ENCODE results near the gene CDH11. TPM values are rescaled to one million over a fixed set of nuclear protein-coding genes. Genes with fewer than 3 reads are reported as not detected.

Gene CDH11
- total RNA-seq, 1 donor from 2014 or later = 7.3 TPM

DNA sequence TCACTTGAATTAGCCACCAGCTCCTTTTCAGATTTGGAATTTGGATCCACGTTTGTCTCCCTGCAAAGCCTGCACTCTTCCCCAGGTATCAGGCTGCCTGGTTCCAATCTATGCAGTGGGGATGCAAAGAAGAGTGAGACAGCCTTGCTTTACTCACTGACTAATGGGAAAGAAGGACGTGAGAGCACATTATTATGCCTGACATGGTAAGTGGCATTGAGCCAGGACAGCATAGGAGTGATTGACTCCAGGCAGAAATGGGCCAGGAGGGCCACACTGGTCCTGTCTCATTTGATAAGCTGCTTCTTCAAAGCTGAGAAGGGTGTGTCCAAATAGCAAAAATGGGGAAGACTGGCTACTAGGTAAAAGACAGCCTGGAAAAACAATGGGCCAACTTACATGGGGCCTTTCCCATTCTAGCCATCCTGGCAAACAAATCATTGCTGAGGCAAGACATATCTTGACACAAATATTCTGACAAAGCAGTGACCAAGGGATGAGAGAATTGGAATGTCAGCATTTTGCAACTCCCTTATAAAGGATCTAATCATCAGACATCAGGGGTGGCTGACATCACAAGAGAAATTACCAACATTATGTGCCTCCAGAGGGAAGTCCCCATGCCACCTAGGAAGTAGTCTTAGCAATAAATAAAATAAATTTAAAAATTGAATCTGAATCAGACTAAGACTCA, 38.6 kb downstream of the CDH11 start:
- intact Hi-C loops (cut with micrococcal nuclease) = no loop called here
- ATAC-seq (no peak), DNase-seq (no peak)

DNA sequence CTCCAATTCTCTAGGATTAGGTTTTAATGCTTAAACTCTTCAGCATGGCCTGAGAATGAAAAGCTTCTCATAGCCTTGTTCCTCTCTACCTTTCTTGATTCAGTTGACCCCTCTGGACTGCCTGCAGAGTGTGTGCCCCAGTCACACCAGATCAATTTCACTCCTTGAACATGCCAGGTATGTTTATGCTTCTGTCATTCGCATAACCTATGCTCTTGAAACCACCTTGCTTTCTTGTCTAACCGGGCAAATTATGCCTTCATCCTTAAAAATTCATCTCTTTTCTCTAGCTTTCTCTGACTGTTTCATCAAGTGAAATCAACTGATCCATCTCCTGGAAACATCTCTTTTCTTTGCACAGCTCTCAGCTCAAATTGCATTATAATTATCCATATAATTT, 42.3 kb downstream of the CDH11 start:
- no peak for DNase-seq
- ATAC-seq = no peak
- intact Hi-C loops (cut with micrococcal nuclease) = no loop called here

- no peak for DNase-seq
These were observed 44.7 kb downstream of the CDH11 start for GRCh38 chr16:65077181-65077580.

GRCh38 chr16:65075877-65076276, 46.0 kb downstream of the CDH11 start:
- intact Hi-C loops (cut with micrococcal nuclease) = no loop called here
- no peak for DNase-seq
- ATAC-seq = no peak

More at GRCh38 chr16:65077181-65077580, 44.7 kb downstream of the CDH11 start:
- ATAC-seq = no peak
- intact Hi-C loops (cut with micrococcal nuclease) = no loop called here

DNA sequence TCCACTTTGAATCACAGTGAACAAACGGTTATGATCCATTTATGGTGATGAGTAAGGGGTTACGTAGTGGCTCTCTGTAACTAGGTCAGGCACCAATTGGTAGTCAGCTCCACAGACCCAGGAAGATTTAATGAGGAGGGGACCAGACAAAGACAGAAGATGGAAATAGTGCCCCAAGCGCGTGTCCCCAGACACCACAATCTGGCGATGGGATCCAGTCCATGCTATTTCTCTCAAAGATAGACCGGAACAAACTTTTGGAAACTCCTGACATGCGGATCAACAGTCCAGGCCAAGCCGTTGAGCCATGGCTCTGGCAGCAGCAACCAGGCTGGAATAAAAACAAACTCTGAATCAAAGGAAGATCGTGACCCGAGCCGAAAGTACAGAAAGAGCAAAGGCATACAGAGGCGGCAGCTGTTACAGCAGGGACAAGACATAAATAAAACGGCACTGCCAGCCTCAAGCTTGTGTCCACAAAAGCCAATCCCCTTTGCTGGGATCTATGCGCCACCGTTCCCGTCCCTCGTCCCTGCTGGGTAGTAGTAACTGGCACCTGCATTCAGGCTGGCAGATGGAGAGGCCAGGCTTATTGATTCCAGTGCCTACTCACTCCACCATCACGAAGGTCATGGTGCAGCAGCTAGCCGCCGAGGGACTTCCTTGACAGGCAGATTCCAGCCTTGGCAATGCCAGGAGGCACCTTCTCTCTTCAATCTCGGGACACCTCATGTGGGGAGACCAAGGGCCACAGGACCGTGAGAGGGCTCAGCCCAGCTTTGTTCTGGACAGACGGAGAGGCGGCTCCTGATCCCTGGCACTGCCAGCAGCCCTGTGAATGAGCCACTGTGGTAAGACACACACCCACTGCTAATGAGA, 50.2 kb downstream of the CDH11 start:
- intact Hi-C loops (cut with micrococcal nuclease) = no loop called here
- DNase-seq (peak; percentile 55), ATAC-seq (peak; percentile 82)

DNA sequence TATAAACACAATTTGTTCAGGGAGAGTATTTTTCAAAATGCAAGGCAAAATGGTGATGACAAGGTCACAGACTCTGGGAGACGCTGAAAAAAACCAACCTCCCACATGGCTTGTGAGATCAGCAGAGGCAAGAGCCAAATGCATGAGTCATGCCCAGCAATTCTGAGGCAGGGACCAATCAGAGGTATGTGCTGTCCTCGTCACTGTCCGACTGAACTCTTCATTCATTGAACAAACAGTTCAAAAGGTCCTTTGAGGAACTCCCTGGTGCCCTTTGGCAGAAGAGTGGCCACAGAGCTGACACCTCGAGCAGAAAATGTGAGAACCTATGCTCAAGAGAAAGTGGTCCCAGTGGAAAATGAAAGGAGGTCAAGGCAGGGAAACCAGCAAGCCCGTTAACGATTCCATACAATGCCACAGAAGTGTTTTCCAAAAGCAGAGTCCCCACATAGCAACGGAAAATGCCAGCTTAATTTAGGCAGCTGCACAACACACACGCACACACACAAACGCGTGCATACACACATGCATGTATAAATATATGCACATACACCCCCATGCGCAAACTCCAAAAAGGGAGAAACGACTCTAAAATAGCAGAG, 50.9 kb downstream of the CDH11 start:
- ATAC-seq = peak; percentile 95
- peak; percentile 55 for DNase-seq

GRCh38 chr16:65069766-65070165, 52.1 kb downstream of the CDH11 start:
- ATAC-seq (no peak), DNase-seq (no peak)
- intact Hi-C loops (cut with micrococcal nuclease) = no loop called here

More for the DNA sequence above, 50.9 kb downstream of the CDH11 start:
- intact Hi-C loops (cut with micrococcal nuclease) = no loop called here

DNA sequence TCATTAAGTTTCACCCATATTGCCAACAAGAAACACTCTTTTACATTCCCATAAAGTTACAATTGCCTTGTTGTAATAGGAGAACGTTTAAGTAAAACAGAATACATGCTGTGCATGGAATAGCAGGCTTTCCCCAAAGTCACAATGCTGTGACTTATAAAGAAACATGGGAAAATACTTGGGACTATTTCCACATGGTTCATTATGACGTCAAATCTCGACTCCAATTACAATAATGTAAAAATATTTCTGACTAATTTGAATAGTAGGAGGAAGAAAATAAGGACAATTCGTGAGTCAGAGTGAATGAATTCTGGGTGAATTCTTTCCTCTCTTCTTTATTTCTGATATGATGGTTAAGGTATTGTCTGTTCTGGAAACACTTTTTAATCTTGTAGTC, 52.8 kb downstream of the CDH11 start:
- ATAC-seq (no peak), DNase-seq (no peak)
- intact Hi-C loops (cut with micrococcal nuclease) = no loop called here

- DNase-seq (no peak), ATAC-seq (no peak)
- intact Hi-C loops (cut with micrococcal nuclease) = no loop called here
These were observed 53.6 kb downstream of the CDH11 start for GRCh38 chr16:65068151-65068740.

DNA sequence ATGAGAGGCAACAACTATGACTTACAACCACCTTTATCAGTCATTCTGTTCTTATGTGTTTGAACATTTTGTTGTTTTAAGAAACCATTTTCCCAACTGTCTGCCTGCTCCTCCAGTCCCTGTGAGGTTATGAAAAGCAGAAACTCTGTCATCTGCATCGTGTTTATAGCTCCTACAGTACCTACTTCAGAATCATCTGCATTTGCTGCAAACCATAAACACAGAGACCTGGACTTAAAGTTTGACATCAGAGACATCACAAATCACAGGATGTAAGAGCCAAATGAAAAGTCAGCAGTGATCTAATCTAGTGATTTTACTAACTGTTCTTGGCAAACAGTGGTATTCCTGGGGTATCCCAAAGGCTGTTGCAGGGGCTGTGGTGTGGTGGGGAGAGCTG, 55.2 kb downstream of the CDH11 start:
- DNase-seq (no peak), ATAC-seq (no peak)
- intact Hi-C loops (cut with micrococcal nuclease) = no loop called here

DNA sequence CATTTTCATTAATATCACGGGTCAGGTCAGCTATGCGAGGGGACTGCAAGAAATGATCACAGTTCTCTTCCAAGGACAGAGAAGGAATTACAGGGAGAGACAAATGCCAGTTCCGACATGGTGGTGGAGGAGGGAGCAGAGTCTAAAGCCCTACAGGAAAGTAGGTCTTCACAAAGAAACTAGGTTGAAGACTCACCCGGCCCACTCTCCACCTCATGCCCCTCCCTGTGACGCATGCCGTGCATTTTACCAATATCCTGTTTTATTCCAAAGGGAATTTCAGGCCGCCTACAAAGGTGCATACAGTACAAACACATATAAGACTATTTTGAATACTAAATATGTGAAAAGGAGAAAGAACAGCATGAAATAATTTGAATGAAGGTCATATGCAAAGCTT, 56.8 kb downstream of the CDH11 start:
- ATAC-seq = no peak
- DNase-seq = no peak
- intact Hi-C loops (cut with micrococcal nuclease) = no loop called here

DNA sequence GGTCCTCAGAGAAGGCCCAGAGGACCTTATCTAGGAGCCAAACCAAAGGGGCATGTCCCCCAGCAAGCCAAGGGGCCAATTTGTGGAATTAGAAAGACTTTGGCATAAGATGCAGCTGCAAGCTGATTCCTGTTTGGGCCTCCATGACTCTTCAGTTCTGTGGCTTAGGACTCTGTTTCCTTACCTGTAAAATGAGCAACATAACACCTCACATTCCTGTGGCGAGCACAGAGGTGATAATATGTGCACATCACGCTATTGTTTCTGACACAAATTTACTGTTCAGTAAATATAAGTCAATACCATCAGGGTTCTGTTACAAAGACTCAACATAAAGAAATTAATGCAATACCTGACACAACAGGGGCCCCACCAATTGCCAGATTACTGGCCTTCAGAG, 57.7 kb downstream of the CDH11 start:
- DNase-seq (no peak), ATAC-seq (no peak)
- intact Hi-C loops (cut with micrococcal nuclease) = no loop called here

GRCh38 chr16:65062736-65063583, 58.9 kb downstream of the CDH11 start:
- no peak for ATAC-seq
- intact Hi-C loops (cut with micrococcal nuclease) = no loop called here
- no peak for DNase-seq

- no peak for ATAC-seq
- DNase-seq = no peak
- intact Hi-C loops (cut with micrococcal nuclease) = no loop called here
These were observed 59.8 kb downstream of the CDH11 start for GRCh38 chr16:65061935-65062518.

GRCh38 chr16:65061263-65061662, 60.6 kb downstream of the CDH11 start:
- intact Hi-C loops (cut with micrococcal nuclease) = no loop called here
- DNase-seq = no peak
- no peak for ATAC-seq

DNA sequence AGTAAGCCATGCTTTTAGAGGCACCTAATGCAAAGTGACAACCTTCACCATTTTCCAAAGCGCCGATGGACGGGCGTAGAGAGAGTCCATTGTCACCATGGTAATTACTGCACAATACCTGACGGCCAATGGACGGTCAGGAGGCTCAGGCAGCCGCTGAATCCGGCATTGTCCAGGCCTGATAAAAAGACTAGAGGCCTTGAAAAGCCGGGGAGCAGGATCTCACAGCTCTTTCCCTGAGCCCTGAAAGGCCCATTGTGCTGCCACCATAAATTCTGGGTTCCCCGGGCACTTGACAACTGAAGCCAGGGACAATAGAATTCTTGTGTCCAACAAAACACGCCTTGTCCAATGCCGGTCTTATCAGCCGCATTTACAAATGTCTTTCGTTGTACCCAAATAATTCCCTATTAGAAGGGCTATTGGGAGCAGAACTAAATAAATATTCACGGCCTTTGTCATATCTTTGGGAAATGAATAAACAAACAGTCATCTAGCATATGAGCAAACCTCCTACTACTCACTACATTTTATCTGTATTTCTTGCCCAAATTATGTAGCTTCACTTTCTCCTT, 62.4 kb downstream of the CDH11 start:
- ATAC-seq (no peak), DNase-seq (no peak)
- intact Hi-C loops (cut with micrococcal nuclease) = loop anchor here (2.0 kb wide), 1 partner anchor 59 kb away; no protein-coding TSS in a partner anchor

DNA sequence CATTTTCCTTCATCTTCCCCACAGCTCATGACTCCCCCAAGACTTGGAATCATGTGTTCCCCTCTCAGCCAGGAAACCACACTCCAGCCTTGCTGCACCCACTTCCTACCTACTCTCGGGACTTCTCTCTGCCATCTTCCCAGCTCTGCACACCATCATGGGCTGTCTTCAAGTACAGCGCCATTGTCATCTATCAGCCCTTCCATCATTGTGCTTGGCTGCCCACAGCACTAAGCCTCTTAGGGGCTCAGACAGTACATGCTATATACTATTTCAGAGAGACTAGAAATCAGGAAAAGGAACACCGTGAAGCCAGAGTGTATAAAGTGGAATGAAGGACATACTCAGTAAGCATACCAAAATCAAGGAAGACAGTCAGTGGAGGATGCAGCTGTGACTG, 64.7 kb downstream of the CDH11 start:
- ATAC-seq (no peak), DNase-seq (no peak)
- intact Hi-C loops (cut with micrococcal nuclease) = no loop called here

- no peak for DNase-seq
- intact Hi-C loops (cut with micrococcal nuclease) = no loop called here
- no peak for ATAC-seq
These were observed 67.4 kb downstream of the CDH11 start for GRCh38 chr16:65054457-65054856.

Data from left ventricle myocardium superior (tissue), 1 donor.